SK-N-SH (cell line): ENCODE data around the gene ABCF3. TPM values are rescaled to one million over a fixed set of nuclear protein-coding genes. Genes with fewer than 3 reads are reported as not detected.

Experiments
- CHD2 ChIP-seq: fragments of 150-350 bp; IDR thresholded peaks from 2 replicates; pipeline ENCODE4 v1.6.1; 2018; ENCODE audit warnings: low read length; ENCODE audit not compliant: partially characterized antibody
- CTCF ChIP-seq: fragments of 200-600 bp; sonication (generic); IDR thresholded peaks from 2 replicates; pipeline ENCODE4 v1.6.1; 2017; ENCODE audit warnings: antibody characterized with exemption, mild to moderate bottlenecking, moderate library complexity
- ELF1 ChIP-seq: IDR thresholded peaks from 2 replicates; pipeline ENCODE4 v1.4.0; 2012
- EP300 ChIP-seq, 2 experiments: IDR thresholded peaks; 2 replicates each; pipeline versions ENCODE4 v1.4.0 to v1.6.1; 2012; ENCODE audit warnings: borderline replicate concordance in 1 of 2, low read depth in 1 of 2, low read length in 1 of 2
- FOXM1 ChIP-seq: IDR thresholded peaks from 2 replicates; pipeline ENCODE4 v1.4.0; 2012; ENCODE audit warnings: low read depth, mild to moderate bottlenecking
- GABPA ChIP-seq: IDR thresholded peaks from 2 replicates; pipeline ENCODE4 v1.4.0; 2012; ENCODE audit warnings: low read depth, mild to moderate bottlenecking
- GATA2 ChIP-seq: sonication (generic); formaldehyde crosslinking; IDR thresholded peaks from 2 replicates; pipeline ENCODE4 v1.5.0; 2020; ENCODE audit warnings: mild to moderate bottlenecking, missing genetic modification reagents
- POLR2AphosphoS5 ChIP-seq: IDR thresholded peaks from 2 replicates; pipeline ENCODE4 v1.6.1; 2012; ENCODE audit warnings: low read depth, low read length
- RAD21 ChIP-seq: IDR thresholded peaks from 2 replicates; pipeline ENCODE4 v1.6.1; 2012; ENCODE audit warnings: mild to moderate bottlenecking, low read length
- RFX5 ChIP-seq: IDR thresholded peaks from 2 replicates; pipeline ENCODE4 v1.6.1; 2012; ENCODE audit warnings: mild to moderate bottlenecking, improper control_type of control experiment, low read length
- SIN3A ChIP-seq: IDR thresholded peaks from 2 replicates; pipeline ENCODE4 v1.6.1; 2012; ENCODE audit warnings: low read depth, mild to moderate bottlenecking, low read length, moderate library complexity, borderline replicate concordance
- SMC3 ChIP-seq: IDR thresholded peaks from 2 replicates; pipeline ENCODE4 v1.6.1; 2012; ENCODE audit warnings: low read depth, low read length, improper control_type of control experiment
- TAF1 ChIP-seq: IDR thresholded peaks from 2 replicates; pipeline ENCODE4 v1.6.1; 2012; ENCODE audit warnings: low read depth, mild to moderate bottlenecking, low read length, moderate library complexity, borderline replicate concordance
- YY1 ChIP-seq: IDR thresholded peaks from 2 replicates; pipeline ENCODE4 v1.4.0; 2012; ENCODE audit warnings: low read depth, mild to moderate bottlenecking
- ZBTB33 ChIP-seq: IDR thresholded peaks from 2 replicates; pipeline ENCODE4 v1.4.0; 2012; ENCODE audit warnings: low read depth, borderline replicate concordance
- polyA plus RNA-seq, 3 experiments: library from polyadenylated mRNA; depleted of rRNA; stranded (reverse); fragments of >200 nt; gene quantifications; 2 replicates each; pipeline ENCODE4 v1.2.3, GENCODE V29; 2012

Gene ABCF3
- polyA plus RNA-seq, 1 of the 3 experiments (the other 2 are of a cell fraction): 55.6 TPM

- TF ChIP-seq POLR2AphosphoS5 (peak; percentile 66), SMC3 (no peak), RFX5 (no peak), RAD21 (no peak), FOXM1 (no peak), CHD2 (no peak), ELF1 (0 out of 2 replicates have a peak, but pooled peaks have one; percentile 27), GABPA (peak; percentile 68), ZBTB33 (no peak), TAF1 (peak; percentile 42), CTCF (no peak), GATA2 (CRISPR knock-in tag) (no peak), SIN3A (peak; percentile 34; the same call in 1 of the 2 replicates), EP300 (IDR thresholded peaks at IDR 0.05; ENCODE audit: borderline replicate concordance in 1 of 2, low read depth in 1 of 2, low read length in 1 of 2) (peak in 1 of 2 experiments; percentile 44; a peak in 1 of 4 replicates), YY1 (0 out of 2 replicates have a peak, but pooled peaks have one; percentile 27)
Measured at GRCh38 chr3:184154885-184155643, 30.9 kb upstream of the ABCF3 start, which contains the start of gene DVL3 (continued).
